ENCODE measurements around the gene HIPK2.
A peak's percentile ranks its signal among the peaks of the same experiment; 100 is the strongest.

The HIPK2 gene

GRCh38 chr7:139696552-139696951 lies 81.2 kb downstream of the HIPK2 start:
- DNase-seq (ENCODE audit: low read depth in 2 of 2) = no peak

DNA sequence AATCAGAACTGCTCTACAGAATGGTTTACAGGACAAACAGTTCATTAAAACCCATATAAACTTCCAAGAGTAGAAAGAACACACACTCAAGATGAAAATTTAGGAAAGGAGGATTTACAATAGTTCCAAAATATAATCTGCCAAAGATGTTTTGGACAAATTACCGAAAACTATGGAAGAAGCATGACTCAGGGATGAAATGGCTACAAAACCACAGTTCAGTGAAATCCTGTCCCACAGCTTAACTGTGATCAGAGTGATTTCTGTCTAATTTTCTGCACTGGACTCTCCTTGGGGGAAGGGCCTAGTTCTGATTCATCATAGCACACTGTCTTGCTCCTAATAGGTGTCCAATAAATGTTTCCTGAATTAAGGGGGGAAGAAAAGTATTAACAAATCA lies 82.2 kb downstream of the HIPK2 start:
- DNase-seq (ENCODE audit: low read depth in 2 of 2) = no peak

GRCh38 chr7:139695051-139695450 lies 82.7 kb downstream of the HIPK2 start:
- DNase-seq (ENCODE audit: low read depth in 2 of 2) = no peak

DNA sequence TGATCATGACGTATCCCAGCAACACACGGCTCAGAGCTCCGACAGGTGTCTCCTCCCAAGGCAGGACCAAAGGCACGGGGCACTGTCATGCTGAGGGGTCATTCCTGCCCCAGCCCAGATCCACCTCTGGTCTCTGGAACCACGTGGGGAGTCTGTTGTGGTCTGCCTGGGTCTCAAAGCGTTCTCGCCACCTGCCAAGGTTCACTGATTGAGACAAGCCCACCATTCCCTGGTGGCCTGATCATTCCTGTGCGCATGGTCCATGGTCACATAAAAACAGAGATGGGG lies 83.5 kb downstream of the HIPK2 start:
- DNase-seq (ENCODE audit: low read depth in 2 of 2) = no peak

DNA sequence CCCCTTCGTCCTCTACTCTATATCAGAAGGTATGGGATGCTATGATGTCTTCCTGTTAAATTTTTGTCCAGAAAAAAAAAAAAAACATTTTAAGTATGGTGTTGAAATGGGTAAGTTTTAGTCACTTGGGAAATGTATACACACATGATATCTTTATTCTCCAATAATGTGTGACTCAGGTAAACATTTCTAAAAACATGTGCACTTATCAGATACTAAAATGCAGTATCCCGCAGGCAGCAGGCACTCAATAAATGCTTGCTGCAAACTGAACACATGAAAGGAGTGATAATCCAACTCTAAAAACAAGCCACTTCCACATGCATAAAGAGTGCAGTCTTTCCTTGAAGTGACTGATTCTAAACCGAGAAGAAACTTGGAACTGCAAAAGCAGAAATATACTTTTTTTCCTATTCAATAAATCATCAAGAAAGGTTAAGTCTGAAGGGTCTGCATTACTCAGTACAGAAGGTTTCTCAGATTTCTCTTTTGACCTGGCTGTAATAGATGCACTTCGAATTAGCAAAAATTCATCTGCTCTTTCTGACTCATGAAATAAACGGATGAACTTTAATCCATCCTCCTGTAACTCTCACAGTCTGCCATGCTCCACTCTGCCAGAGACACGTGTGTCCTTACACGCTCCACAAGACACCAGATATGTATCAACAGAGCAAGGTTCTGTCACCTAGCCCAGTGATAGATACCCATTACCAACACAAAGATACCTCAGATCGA lies 84.0 kb downstream of the HIPK2 start:
- DNase-seq (ENCODE audit: low read depth in 2 of 2) = no peak

DNA sequence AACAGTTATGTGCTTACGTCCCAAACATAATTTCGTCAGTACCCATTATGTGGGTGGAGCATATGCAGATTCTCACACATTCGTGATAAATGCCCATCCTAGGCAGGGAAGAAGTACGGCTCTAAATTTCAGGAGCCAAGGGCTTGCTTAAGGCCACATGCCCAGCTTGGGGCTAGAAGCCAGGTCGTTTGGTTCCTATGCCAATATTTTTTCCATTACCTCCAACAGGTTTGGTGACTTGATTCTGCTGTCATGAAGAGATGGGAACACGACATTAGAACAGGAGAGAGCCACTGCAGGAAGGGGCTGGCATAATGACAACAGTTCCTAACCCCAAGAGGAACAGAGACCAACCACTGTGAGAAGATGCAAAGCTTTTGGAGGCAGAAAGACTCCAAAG lies 85.1 kb downstream of the HIPK2 start:
- DNase-seq (ENCODE audit: low read depth in 2 of 2) = no peak

DNA sequence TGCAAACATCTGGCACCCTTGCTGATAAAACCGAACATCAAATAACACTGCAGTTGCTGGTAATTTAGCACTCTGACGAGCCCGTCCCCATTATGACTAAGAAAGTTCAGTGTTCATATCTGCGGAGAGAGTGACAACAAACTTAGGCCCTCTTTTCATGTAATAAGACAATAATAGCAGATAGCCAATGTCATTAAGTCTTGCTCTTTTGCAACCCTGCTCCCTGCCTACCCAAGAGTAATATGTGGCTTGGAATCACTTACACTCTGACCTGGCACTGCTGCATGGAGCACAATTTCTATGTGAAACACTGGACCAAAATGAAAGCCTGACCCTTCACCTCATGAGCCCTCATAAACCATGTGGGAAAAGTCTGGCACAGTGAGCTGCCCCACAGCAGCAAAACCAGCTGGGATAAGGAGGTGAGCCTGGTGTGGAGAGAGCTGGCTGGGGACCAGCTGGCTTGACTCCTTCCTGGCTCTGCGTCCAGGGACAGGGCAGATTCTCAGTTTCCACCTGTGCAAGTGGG lies 86.5 kb downstream of the HIPK2 start:
- DNase-seq (ENCODE audit: low read depth in 2 of 2) = no peak

DNA sequence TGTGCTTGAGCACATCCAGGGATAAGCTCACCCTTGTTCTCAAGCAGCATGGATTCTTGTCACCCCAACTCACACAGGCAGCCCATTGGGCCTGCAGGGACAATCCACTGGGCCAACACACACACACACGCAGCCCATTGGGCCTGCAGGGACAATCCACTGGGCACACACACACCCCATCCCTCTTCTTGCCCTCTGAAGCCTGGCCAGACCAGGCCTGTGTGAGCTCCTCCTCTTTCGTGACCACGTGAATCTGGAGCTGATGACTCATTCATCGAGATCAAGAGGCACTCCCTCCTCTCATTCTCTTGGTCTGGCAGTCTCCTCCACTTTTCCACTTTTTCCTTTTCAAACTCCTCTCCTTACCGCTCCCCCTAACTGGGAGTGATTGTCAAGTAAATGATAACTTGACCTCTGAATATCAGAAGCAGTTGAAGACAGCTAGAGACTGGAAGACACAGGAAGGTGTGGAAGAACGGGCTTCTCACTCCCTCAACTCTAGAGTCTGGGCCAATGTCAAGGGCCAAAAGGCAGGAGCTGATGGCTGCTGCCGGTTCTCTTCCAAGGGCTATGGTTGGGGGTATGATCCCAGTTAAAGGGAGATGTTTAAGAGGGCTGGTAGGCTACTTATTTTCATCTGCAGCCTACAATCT lies 89.7 kb downstream of the HIPK2 start:
- DNase-seq (ENCODE audit: low read depth in 2 of 2) = no peak

- DNase-seq (ENCODE audit: low read depth in 2 of 2) = no peak
Measured at GRCh38 chr7:139687211-139687954, 90.4 kb downstream of the HIPK2 start.

DNA sequence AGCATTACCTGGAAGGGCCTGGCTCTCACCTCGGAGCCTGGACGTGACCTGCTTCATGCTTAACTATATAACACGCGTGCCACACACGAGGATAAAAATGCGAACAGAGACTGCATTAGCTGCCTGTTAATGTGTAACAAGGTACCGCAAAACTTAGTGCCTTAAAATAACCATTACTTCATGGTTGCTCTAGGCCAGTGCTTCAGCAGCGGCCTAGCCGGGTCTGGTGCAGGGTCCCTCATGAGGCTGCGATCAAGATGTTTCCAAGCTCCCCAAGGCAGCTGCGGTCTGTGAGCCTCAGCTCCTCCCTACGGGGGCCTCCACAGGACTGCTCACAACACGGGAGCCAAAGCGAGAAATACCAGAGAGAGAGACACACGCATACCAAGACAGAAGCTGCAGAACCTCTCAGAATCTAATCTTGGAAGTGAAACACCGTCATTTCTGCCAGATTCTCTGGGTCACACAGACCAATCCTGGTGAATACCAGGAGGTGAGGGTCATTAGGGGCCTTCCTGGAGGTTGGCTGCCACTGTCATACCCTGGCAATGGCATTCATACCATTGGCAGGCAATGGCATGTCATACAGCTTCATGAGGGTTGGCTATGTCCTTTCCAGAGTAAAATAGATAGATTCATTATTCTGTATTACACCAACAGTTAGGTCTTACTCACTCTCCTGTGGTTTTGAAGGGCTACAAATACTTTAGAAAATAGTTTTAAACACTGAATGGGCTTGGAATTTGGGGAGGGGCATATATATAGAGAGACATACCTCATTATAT lies 94.5 kb downstream of the HIPK2 start:
- no peak for DNase-seq (ENCODE audit: low read depth in 2 of 2)

DNA sequence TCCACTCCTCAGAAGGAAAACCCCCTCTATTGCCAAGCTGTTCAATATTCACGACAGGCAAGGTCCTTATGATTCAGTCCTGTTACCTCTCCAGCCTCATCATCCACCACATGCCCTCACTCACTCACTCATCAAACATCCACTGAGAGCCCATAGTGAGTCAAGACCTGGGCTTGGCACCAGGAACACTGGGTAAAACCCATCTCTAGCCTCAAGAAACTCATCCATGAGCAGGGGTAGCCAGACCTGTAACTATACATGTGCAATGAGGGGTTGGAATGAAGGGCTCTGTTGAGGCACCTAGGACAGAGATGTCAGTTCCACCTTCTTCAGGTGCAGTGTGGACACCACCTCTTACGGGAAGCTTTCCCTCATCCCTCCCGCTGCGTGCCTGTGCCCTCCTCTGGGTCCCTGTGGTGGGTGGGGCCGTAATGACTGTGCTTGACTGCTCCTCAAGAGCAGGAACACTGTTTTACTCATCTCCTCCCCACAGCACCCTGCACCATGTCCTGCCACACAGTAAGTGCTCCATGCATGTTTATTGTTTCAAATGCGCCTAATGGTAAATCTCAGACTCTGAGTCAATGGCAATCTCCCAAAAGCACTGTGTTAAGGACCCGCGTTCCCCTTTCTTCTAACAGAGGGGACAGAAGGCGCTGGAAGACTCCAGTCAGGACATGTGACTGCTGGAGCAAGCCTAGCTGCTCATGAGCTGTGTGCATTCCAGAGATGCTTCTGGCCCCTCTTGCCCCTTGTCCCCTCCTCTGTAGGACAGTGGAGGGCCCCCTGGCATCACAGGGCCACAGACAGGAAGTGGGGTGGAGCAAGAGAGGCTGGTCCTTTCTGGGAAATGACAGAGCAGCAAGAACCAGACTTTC lies 95.4 kb downstream of the HIPK2 start:
- DNase-seq (ENCODE audit: low read depth in 2 of 2) = no peak

- DNase-seq (ENCODE audit: low read depth in 2 of 2) = no peak
Measured at GRCh38 chr7:139681812-139682135, 96.0 kb downstream of the HIPK2 start.

- DNase-seq (ENCODE audit: low read depth in 2 of 2) = no peak
Measured at GRCh38 chr7:139681463-139681755, 96.4 kb downstream of the HIPK2 start.

DNA sequence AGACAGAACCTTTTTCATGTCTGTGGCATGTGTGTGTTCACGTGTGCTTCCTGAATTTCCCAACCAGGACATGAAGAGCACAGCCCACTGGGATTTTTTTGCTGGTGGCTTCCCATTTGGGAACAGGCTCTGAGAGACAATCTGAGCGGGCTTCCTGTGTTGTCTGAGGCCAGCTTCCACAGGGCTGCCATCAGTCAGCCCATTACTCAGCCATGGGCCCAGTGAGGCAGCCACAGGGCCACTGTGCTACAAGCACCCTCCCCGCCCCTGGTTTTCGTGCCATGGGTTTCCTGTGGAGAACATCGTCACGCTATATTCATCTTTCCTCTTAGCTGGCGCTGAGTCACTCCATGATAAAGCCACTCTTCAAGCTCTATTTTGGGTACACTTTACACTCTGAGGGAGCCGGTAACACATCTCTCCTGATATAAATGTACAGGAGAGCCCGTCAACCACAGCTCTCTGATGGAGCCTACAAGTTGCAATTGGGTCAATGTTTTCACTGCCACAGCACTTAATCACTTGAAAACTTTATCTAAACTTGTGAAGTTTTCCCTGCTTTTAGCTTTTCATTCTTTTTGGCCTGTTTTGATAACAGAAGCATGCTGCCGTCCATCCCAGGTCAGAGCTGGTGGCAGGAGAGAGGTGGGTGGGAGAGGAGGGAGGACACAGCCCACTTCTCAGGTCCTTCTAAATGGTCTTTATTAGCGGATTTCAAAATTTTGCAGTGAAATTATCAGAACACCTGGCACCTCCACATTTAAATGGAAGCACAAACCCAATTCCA lies 96.9 kb downstream of the HIPK2 start:
- peak; percentile 52 to 60 for DNase-seq (ENCODE audit: low read depth in 2 of 2)

DNA sequence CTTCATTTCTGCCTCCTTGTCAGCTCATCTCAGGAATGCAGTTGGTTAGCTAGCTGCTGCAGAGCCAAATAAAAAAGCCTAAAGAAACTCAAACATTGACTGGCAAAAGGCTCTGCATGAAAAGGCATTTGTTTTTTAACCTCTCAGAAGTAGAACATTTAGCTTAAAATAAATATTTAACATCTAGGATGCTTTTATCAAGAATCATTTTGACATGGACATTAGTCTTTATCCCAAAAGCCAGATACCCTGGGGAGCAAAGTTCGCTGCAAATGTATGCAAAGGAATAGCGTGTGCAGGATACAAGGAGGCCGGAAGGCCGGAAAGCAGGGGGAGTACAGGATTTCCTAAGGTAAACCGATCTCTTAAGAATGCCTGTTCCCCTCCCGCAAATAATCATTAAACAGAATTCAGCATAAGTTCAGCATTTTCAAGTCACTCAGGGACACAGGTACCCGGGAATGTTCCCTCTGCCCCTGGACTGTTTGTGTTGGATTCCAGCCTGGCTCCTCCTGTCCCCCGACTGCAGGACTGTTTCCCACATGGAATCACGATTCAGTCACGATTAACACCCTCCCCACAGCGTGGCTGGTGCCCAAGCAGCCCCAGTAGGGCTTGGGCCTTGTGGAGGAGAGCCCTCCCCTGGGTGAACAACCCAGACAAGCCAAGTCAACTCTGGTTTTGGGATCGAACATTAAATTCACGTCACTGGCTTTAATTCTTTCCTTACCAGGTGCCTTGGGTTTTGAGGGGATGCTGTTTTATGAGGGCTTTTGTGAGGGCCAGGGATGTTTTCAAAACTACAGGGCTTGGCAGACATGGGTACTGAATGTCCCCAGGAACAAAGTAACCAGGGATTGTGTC lies 97.8 kb downstream of the HIPK2 start:
- DNase-seq (ENCODE audit: low read depth in 2 of 2) = no peak

DNA sequence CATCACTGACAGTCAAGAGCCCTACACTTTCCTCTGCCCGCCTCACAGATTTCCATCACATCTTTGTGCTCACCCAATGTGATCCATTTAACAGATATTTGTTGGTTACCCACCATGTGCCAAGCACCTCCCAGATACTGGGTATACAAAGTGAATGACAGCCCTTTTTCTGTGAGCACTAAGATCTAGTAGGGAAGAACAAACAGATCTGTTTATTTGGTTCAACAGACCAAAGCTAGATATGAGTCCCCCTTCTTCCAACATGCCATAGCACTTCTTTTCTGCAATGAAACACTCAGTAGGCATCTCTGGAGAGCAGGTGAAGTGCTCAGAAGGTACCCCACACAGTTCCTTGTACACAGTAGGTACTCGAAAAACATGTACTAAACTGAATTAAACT lies 101.4 kb downstream of the HIPK2 start:
- no peak for DNase-seq (ENCODE audit: low read depth in 2 of 2)

DNA sequence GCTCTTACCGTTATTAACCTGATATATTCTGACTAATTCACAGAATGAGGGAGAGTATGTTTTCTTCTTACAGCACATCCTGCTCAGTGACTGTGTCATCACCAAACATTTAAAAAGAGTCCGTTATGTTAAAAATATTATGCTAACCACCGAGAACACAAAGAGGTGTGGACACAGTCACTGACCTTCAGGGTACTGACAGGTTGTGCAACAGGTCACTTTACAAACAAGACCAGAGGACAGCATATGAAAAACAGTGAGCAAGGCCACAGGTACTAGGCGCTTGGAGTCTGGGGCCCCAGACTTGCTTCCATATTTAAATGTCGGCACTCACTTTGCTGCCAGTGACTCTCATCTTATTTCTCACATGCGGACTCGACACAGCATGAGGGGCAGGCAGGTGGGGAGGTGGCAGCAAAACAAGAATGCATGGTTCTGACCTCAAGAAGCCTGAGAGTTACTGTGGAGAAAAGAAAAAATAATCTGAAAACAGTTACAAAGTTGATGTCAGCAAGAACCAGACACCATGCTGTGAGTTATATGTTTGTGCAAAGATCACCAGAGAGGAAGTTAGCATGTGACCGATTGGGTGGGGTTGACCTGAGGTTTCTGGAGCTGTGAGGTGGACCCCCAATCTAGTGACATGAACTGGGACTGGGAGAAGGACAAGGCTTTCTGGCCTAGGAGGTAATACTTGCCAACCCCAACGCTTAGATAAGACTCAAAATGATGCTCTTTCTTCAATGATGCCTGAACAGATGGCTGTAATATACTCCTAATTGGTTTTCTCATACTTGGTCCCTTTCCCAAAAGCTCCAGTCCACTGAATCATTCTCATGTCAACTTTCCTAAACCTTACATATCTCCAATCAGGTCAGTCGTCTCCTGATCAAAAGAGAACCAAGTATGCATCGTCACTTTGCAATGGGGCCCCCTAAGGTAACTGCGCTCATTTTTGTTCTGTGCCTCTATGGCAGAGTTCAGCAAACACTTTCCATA lies 102.4 kb downstream of the HIPK2 start:
- no peak for DNase-seq (ENCODE audit: low read depth in 2 of 2)

DNA sequence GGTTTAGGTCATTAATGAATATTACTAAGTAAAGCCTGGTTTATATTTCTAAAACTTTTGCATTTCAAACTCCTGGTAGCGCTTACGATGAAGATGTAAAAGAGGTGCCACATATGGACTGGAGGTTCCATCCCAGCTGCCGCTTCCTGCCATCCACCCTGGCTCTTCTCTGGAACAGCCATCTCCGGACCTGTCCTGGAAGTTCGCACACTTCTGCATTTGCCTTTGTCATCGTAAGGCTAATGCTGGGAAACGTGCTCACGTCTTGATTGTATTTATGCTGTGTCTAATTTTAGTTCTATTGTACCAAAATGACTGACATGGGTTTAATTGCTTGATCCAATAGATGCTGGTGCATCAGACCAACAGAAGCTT lies 103.1 kb downstream of the HIPK2 start:
- no peak for DNase-seq (ENCODE audit: low read depth in 2 of 2)

- DNase-seq (ENCODE audit: low read depth in 2 of 2) = no peak
Measured at GRCh38 chr7:139674341-139674740, 103.5 kb downstream of the HIPK2 start.

Data from stimulated activated CD8-positive, alpha-beta memory T cell treated with anti-CD3 and anti-CD28 coated beads, Interleukin-15, amount 100 ng/mL, for 4 hours (primary cell).